Stimulated activated CD4-positive, alpha-beta T cell treated with anti-CD3 and anti-CD28 coated beads, Interleukin-1b, Interleukin-23, amount 100 ng/mL, for 24 hours (primary cell): ENCODE data around the gene RNGTT.

Experiments used
- DNase-seq, 4 experiments: peaks; one replicate each; pipeline ENCODE4 v3.0.0-alpha.2; 2020; ENCODE audit warnings: low read depth in 4 of 4, low spot score in 1 of 4

Gene RNGTT

DNA sequence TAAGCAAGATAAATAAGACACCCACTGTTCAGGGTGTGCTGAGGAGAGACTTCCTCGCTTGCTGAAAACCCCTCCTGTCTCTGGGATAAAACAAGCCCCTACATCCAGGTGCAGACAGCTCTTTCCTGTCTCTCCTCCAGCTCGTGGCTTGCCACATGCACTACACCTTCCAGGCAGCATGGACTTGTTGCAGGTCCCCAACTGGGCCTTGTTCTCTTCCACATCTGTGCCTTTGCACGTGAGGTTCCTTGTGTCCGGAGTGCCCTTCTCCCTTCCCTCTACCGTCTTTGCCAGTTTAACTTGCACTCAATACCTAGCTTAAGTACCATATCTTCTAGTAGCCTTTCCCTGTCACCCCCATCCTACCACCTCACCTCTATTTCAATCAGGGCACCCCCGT is 397.6 kb downstream of the RNGTT start:
- no peak for DNase-seq

DNA sequence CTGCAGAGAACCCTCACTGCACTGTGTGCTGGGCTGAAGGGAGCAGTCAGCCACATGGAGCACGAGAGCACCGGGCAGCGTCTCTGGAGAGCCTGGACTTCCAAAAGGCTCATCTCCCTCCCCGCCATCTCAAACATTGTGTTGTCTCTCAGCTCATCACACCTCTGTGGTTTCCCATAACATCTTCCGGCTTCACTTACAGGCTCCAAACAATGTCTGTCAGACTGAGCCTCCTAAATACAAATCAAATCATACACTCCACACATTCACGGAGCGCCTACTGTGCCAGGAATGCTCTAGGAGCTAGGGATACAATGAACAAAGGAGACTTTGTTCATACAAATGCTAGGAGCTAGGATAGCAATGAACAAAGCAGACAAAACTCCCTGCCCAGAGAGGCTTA is 398.0 kb downstream of the RNGTT start:
- no peak for DNase-seq

DNA sequence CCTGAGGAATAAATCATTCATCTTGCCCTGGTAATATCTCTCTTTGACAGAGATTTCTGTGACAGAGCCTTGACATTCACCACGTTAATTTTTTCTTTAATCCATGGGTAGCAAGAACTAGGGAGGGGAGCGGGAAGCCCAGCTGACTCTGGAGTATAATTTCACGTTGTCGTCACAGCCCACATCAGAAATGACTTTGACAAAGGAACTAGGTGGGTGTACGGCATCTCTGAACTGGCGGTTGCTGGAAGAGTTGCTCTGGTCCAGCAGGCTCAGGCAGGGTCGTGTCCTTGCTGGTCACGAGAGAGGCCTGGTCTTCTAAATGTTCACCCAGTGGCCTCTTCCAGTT is 400.2 kb downstream of the RNGTT start:
- no peak for DNase-seq

DNA sequence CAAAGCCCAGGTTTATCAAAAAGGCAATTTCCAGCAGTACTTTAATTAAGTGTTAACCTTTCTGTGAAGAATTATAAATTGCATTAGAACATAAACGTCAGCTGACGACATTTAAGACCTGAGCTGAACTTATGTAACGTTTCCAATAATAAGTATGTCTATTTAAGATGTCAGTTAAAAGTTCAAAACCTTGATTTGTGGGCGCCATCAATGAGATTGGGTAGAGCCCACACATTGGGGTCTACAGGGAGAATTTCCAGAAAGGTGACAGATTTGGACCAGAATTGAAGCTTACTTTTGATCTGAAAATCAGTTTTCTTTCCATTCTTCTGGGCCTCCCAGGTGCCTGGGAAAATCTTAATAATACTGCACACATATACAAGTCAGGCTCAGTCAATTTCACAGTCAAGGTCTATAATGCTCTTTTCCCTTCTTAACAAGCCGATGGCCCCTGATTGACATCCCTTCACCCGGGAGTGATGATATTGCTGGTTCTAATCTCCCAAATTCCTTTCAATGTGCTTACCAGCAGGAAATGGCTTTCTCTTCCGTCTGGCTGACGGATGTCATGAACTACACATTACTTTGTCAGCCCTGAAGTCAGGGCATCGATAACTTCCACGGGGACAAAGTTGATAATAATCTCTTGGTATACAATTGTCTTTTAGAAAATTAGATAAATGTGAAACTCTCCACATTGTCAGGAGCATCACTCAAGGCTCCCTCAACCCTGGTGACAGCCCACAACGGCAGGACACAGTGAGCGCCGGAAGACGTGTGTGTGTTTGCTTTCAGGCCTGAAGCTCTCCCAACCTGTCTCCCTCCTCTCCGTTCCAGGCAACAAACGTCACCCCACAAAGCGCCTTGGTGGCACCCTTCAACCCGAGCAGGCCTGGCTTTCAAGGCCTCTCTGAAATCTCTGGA is 400.8 kb downstream of the RNGTT start:
- DNase-seq: no peak

DNA sequence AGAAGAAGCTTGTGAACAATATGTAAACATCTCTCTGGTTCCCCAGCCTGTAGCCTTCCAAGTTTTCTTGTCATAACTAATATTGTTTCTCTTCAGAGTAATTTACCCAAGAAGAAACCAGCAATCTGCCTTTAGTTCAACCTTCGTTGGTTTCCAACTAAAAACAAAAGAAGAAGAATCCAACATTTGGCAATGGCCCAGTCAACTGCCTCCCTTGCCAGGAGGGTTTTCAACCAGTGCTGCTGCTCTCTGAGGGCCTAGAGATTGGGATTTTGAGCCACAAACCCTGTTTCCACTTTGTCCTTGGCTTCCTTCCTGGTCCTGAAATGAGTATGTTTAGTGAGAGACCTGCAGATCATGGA is 401.5 kb downstream of the RNGTT start:
- no peak for DNase-seq

DNA sequence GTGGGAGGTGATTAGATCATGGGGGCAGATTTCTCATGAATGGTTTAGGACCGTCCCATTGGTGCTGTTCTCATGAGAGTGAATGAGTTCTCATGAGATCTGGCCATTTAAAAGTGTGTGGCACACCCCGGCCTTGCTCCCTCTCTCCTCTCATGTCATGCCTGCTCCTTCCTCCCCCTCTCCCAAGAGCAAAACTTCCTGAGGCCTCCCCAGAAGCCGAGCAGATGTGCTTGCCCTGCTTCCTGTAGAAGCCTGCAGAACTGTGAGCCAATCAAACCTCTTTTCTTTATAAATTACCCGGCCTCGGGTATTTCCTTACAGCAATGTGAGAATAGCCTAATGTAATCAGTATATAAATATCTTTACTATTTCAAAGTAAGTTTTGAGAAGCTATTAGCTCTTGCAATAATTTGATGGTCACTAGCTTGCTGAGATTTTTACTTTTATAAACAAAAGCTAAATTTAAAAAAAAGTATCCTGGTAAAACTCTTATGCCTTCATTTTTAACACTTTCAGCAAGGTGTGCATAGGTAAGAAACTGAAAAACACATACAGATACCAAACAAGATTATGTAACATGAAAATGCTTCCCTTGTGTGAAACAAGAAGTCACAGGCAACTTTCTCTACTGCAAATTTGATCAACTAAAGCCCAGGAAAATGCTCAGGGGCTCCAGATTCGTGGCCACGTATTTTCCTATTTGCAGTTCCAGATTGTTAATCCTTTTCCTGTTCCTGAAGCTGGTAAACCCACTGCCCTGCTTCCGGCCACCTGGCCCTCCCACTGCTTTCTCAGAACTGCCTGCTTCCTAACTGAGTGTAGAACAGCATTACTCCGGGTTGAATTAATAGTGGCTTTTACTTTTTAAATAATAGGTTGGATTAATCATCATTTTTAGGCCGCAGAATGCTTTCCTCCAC is 402.1 kb downstream of the RNGTT start:
- DNase-seq: no peak
